Urinary bladder (tissue), 4 donors: ENCODE data around the gene UQCR11. TPM values are rescaled to one million over a fixed set of nuclear protein-coding genes. Genes with fewer than 3 reads are reported as not detected.

Experiments
- DNase-seq: peaks from one replicate; pipeline ENCODE4 v3.0.0-alpha.2; 2015; ENCODE audit errors: extremely low spot score
- H3K27ac ChIP-seq: one replicate; pipeline ENCODE4 v1.5.1; 2013; ENCODE audit warnings: low read depth, mild to moderate bottlenecking, moderate library complexity
- H3K36me3 ChIP-seq: one replicate; pipeline ENCODE4 v1.6.1; 2013; ENCODE audit warnings: mild to moderate bottlenecking, moderate library complexity; ENCODE audit not compliant: insufficient read depth
- H3K4me1 ChIP-seq: one replicate; pipeline ENCODE4 v1.6.1; 2013; ENCODE audit warnings: mild to moderate bottlenecking, moderate library complexity; ENCODE audit not compliant: insufficient read depth
- H3K4me3 ChIP-seq: one replicate; pipeline ENCODE4 v1.5.1; 2013; ENCODE audit warnings: low read depth, low read length
- WGBS: extraction: QIAGEN DNeasy Blood & Tissue Kit; methylation state at CpG from one replicate; pipeline ENCODE4 v1.1.7; 2013; 5-methylcytosine and 5-hydroxymethylcytosine counted together
- polyA plus RNA-seq: library from polyadenylated mRNA; stranded (reverse); fragments of 200-250 nt; gene quantifications from one replicate; pipeline ENCODE4 v1.2.3, GENCODE V29; 2013
- total RNA-seq: library from RNA; depleted of rRNA; stranded (reverse); fragments of >200 nt; gene quantifications from one replicate; pipeline ENCODE4 v1.2.3, GENCODE V29; 2014
- donor health status: healthy with polysubstance abuse.
- donor health status: healthy.

The UQCR11 gene
- total and polyA plus RNA-seq, 2 donors: 33.3 to 144 TPM

- H3K27ac ChIP-seq: no peak overlapping the region
- 93% methylated on average over 20 of the region's 20 CpGs for WGBS
- no peaks in the 10 kb centered on the region for H3K36me3 ChIP-seq
Measured at GRCh38 chr19:1630012-1630411, 24.8 kb upstream of the UQCR11 start.

DNA sequence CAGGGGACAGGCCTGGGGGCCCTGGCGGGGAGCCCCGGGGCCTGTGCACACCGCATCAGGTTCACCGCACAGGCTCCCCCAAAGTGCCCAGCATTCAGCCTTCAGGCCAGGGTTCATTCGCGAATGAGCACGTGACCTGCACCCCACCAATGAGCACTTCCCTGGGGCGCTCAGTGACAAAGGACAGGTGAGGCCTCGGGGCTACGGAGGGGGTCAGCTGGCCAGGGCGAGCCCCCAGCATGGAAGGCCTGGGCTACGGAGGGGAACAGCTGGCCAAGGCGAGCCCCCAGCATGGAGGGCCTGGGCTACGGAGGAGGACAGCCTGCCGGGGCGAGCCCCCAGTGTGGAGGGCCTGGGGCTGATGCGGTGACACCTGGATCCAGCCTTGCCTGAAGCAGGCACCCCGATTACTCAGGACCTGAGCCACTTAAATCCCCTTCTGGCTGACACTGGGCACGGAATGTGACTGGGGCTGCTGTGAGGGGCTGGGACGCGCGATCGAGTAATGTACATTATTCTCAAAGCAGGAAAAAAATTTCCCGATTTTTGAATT lies 24.1 kb upstream of the UQCR11 start:
- Histone ChIP-seq H3K27ac (no peak overlapping the region), H3K4me3 (no peak overlapping the region), H3K36me3 (no peaks in the 10 kb centered on the region), H3K4me1 (no peaks in the 10 kb centered on the region)
- DNase-seq: no peak
- 98% methylated on average over 24 of the region's 24 CpGs for WGBS

More at GRCh38 chr19:1630012-1630411, 24.8 kb upstream of the UQCR11 start:
- Histone ChIP-seq H3K4me3 (no peak overlapping the region), H3K4me1 (no peaks in the 10 kb centered on the region)
- DNase-seq: no peak

DNA sequence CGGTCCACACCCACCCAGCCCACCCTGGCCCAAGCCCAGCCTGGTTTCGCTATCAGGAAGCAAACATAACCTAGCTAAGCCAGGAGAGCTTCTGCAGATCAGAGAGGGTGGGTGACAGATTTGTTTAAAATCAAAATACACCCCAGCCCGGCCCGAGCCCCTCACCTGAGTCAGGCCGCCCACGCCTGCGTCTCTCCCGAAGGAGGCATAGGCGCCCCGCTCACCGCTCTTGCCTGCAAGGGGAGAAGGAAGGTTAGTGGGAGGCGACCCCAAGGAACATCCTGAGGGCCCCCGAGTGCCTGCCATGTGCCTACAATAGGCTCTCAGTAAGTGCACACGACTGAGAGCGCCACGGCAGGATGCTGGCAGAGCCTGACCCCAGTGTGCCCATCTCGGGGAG lies 21.9 kb upstream of the UQCR11 start:
- DNase-seq: no peak
- Histone ChIP-seq H3K4me3 (no peak overlapping the region), H3K27ac (no peak overlapping the region), H3K4me1 (no peaks in the 10 kb centered on the region), H3K36me3 (no peaks in the 10 kb centered on the region)
- WGBS: 95% methylated on average over 17 of the region's 17 CpGs

GRCh38 chr19:1626417-1627010 lies 21.3 kb upstream of the UQCR11 start:
- DNase-seq: no peak
- Histone ChIP-seq H3K4me1 (no peaks in the 10 kb centered on the region), H3K4me3 (no peak overlapping the region), H3K36me3 (no peaks in the 10 kb centered on the region), H3K27ac (no peak overlapping the region)
- WGBS: 91% methylated on average over 32 of the region's 32 CpGs

DNA sequence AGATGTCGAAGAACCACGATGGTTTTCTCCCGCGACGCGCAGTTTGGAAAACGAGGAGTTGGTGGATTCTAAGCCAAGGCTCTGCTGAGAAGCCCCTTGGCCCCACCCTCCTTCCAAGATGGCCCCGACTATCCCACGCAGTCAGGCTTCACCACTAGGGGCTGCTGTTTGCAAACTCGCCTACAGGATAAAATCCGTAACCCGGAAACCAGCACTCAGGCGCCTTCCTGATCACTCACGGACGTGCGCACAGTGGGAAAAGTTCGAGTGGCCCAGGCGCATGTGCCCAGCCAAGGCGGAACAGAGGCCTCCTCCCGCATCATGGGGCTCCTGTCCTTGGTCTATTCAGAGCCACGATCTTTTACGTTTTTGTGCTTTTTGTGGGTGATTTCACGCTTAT lies 19.2 kb upstream of the UQCR11 start:
- no peak overlapping the region for H3K27ac ChIP-seq
- WGBS: 71% methylated on average over 23 of the region's 23 CpGs
- no peaks in the 10 kb centered on the region for H3K36me3 ChIP-seq

DNA sequence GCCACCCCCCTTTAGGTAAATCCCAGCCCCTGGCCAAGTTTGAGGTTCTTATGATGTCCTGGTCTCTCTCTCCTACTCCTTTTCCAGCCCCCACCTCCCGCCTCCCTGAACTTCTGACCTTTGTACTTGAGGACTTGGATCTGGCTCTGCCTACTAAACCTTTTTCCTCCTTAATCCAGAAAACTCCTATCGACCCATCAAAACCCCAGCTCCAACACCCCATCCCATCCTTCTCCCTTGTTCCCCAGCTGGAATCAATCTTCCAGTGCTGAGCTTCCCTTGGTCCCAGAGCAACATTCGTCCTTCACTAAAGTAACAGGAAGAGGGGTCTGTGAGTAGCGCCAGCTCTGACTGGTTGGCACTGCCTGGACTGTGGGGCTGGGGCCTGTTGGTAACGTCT lies 17.3 kb upstream of the UQCR11 start:
- WGBS: 92% methylated on average over 5 of the region's 5 CpGs
- Histone ChIP-seq H3K27ac (no peak overlapping the region), H3K36me3 (peaks cover 2% of the 10 kb centered on the region), H3K4me1 (no peaks in the 10 kb centered on the region), H3K4me3 (no peak overlapping the region)
- no peak for DNase-seq

More for the DNA sequence above, 19.2 kb upstream of the UQCR11 start:
- Histone ChIP-seq H3K4me3 (no peak overlapping the region), H3K4me1 (no peaks in the 10 kb centered on the region)
- DNase-seq: peak; percentile 3

DNA sequence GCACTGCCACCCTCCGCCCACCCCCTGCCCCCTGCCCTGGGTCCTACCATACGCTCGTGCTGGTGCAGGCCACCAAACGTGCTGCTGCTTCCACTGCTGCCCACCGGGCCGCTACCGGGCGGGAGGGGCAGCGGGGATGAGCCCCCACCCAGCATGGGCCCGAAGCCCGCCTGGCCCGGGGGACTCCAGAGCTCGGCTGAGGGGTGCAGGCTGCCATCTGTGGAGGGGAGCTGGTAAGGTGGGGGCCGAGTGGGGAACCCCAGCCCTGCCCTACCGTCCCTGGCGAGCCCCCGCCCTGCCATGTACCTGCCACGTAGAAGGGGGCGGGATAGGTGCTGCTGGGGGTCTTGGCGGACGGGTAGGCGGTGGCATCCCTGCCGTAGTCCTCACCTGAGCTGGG lies 16.7 kb upstream of the UQCR11 start:
- Histone ChIP-seq H3K4me1 (no peaks in the 10 kb centered on the region), H3K4me3 (no peak overlapping the region), H3K27ac (no peak overlapping the region), H3K36me3 (peaks cover 2% of the 10 kb centered on the region)
- DNase-seq: no peak
- 87% methylated on average over 23 of the region's 23 CpGs for WGBS

- H3K27ac ChIP-seq: no peak overlapping the region
- WGBS: 90% methylated on average over 23 of the region's 23 CpGs
- DNase-seq: no peak
- H3K36me3 ChIP-seq: peaks cover 2% of the 10 kb centered on the region
- no peaks in the 10 kb centered on the region for H3K4me1 ChIP-seq
- no peak overlapping the region for H3K4me3 ChIP-seq
Measured at GRCh38 chr19:1621574-1621973, 16.3 kb upstream of the UQCR11 start.

DNA sequence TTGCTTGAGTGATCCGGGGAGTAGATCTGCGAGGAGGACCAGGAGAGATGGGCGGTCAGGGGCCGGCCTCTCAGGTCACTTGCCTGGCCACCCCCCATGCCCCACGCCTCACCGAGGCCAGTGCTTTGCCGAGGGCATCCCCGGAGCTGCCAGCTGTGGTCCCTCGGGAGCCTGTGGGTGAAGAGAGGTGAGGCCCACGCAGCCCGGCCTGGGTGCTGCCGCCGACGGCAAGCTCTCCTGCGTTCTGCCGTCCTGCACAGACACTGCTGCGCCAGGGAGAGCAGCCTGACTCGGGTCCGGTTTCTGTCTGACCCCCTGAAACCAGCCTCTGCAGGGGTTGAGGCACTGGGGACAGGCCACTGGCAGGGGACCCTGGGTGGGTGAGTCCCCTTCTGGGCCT lies 15.8 kb upstream of the UQCR11 start:
- 89% methylated on average over 19 of the region's 19 CpGs for WGBS
- peaks cover 2% of the 10 kb centered on the region for H3K36me3 ChIP-seq
- H3K4me3 ChIP-seq: no peak overlapping the region
- no peaks in the 10 kb centered on the region for H3K4me1 ChIP-seq
- DNase-seq: no peak
- H3K27ac ChIP-seq: no peak overlapping the region

DNA sequence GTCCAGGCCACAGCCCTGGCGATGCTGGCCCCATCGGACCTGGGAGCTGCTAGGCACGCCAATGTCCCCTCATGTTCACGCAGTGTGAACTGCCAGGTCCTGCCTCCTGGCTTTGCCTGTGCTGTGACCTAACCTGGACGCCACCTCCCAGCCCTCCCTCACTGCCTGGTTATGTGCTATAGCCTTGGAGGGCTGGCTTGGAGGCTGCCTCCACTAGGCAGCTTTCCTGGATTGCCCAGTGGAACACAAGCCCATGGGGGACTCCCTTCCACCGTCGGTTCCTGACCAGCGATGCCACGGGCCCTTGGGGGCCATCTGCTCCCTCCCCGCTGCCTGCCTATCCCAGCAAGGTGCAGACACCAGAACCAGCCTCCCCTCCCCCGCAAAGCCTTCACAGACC lies 15.2 kb upstream of the UQCR11 start:
- Histone ChIP-seq H3K36me3 (peaks cover 2% of the 10 kb centered on the region), H3K27ac (no peak overlapping the region), H3K4me1 (no peaks in the 10 kb centered on the region), H3K4me3 (no peak overlapping the region)
- DNase-seq: no peak
- 89% methylated on average over 11 of the region's 11 CpGs for WGBS

DNA sequence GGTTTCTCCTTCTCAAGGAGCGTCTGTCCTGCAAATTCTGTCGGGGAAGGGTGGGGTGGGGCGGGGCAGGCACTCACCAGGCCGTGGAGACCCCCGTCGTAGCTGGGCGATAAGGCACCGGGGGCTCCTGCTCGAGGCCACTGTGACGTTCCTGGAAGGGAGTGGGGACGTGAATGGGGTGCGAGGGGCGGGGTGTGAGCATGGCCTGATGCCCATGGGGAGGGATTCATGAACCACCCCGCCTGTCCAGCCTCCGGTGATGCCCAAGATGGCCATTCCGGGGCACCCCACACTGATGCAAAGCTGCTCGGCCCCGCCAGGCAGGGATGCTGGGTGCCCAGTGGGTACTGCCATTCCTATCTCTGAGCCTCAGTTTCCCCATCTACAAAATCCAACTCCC lies 14.4 kb upstream of the UQCR11 start:
- Histone ChIP-seq H3K36me3 (peaks cover 5% of the 10 kb centered on the region), H3K4me1 (no peaks in the 10 kb centered on the region), H3K4me3 (no peak overlapping the region), H3K27ac (no peak overlapping the region)
- no peak for DNase-seq
- WGBS: 91% methylated on average over 18 of the region's 18 CpGs

DNA sequence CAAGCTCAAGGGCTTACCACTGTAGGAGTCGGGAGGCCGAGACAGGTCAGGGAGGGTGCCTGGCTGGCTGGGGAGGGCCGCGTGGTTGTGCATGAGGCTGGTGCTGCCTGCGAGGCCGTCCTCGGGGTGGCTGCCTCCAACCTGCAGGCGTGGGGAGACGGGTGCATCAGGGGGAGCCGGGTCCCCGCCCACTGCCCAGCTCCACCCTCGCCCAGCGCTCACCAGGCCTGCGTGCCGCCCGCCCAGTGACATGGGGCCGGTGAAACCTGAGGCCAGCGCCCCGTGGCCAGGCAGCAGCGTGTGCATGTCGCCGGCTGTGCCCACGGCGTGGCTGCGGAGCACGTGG lies 13.8 kb upstream of the UQCR11 start:
- Histone ChIP-seq H3K4me1 (no peaks in the 10 kb centered on the region), H3K4me3 (no peak overlapping the region), H3K27ac (no peak overlapping the region), H3K36me3 (peaks cover 5% of the 10 kb centered on the region)
- 94% methylated on average over 26 of the region's 26 CpGs for WGBS
- no peak for DNase-seq

DNA sequence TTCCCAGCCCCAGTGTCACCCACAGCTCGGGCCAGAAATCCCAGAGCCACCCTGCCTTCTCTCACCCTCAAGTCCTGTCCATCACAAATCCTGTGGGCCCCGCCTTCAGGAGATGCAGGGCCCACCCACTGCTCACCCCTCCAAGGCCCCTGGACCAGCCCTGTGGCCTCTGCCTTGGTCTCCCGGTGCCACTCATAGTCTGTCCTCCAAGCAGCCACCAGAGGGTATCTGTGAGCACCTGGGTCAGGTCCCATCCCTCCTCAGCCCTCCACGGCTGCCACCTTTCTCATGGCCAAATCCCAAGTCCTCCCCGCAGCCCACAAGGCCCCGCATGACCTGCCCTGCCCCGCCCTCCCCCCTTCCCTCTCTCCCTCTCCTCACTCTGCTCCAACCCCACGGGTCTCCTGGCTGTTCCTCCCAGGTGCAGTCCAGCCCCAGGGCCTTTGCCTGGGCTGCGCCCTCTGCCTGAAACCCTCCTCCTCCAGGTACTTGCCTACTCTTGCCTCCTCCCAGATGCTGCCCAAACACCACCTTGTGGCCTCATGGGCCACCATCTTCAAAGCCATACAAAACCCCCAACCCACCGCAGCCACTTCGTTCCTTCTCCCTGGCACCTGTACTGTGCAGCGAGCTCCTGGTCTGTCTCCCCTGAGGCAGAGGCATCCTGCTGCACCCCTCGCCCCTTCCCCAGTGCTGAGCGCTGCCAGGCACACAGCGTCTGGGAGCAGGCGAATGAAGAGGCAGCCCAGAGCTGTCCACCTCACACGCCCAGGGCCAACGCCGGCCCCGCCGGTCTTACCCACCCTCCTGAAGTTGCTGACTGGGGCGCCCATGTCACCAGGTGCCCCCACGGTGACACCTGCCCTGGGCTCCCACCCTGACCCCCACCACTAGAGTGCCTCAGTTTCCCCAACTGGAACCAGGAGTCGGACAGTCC lies 13.2 kb upstream of the UQCR11 start:
- Histone ChIP-seq H3K36me3 (peaks cover 5% of the 10 kb centered on the region), H3K27ac (no peak overlapping the region)
- 81% methylated on average over 24 of the region's 24 CpGs for WGBS

GRCh38 chr19:1616875-1617274 lies 11.6 kb upstream of the UQCR11 start:
- H3K4me3 ChIP-seq: no peak overlapping the region
- H3K36me3 ChIP-seq: peaks cover 5% of the 10 kb centered on the region
- 70% methylated on average over 4 of the region's 4 CpGs for WGBS
- H3K4me1 ChIP-seq: no peaks in the 10 kb centered on the region
- DNase-seq: no peak
- no peak overlapping the region for H3K27ac ChIP-seq

More for the DNA sequence above, 13.2 kb upstream of the UQCR11 start:
- no peak overlapping the region for H3K4me3 ChIP-seq
- no peaks in the 10 kb centered on the region for H3K4me1 ChIP-seq
- no peak for DNase-seq
